OCI-LY3 (cell line): ENCODE measurements around the gene PDZRN3.

Source experiments
- EZH2phosphoT487 ChIP-seq: fragments of 200-600 bp; shearing (Covaris generic); IDR thresholded peaks from 2 replicates; pipeline ENCODE4 v1.6.1; 2018; ENCODE audit warnings: antibody characterized with exemption, mixed run types, low read depth
- TF ChIP-seq, protein P1 (sequence below): fragments of 200-600, 300-600 bp; sonication (generic); IDR thresholded peaks from 2 replicates; pipeline ENCODE4 v1.5.1; 2014; ENCODE audit warnings: antibody characterized with exemption, low read length, low read depth

DNA sequence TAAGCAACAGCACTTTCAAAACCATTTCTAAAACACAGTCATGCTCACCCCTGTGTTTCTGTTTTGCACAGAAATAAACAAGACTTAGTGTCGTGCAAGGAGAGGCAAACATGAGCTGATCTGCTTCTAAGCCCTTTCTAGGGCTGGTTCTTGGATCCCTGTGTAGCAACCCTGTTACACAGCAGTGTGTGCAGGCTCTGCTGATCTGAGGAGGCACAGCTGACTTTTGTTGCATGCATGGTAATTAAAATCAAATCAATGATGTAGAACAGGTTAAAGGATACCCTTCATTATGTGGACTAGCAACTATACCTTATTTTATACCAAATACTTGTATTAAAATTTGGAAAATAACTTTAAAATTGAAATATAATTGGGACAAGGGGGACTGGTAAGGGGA is 234.8 kb downstream of the PDZRN3 start:
- TF ChIP-seq, protein P1, sequence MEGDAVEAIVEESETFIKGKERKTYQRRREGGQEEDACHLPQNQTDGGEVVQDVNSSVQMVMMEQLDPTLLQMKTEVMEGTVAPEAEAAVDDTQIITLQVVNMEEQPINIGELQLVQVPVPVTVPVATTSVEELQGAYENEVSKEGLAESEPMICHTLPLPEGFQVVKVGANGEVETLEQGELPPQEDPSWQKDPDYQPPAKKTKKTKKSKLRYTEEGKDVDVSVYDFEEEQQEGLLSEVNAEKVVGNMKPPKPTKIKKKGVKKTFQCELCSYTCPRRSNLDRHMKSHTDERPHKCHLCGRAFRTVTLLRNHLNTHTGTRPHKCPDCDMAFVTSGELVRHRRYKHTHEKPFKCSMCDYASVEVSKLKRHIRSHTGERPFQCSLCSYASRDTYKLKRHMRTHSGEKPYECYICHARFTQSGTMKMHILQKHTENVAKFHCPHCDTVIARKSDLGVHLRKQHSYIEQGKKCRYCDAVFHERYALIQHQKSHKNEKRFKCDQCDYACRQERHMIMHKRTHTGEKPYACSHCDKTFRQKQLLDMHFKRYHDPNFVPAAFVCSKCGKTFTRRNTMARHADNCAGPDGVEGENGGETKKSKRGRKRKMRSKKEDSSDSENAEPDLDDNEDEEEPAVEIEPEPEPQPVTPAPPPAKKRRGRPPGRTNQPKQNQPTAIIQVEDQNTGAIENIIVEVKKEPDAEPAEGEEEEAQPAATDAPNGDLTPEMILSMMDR = no peak
- TF ChIP-seq EZH2phosphoT487 = no peak
